Loucy (cell line): ENCODE measurements around the gene C6orf118.

ENCODE experiments used
- H2AFZ ChIP-seq: fragments of 200-600 bp; sonication (generic); 2 replicates; pipeline ENCODE4 v1.6.0; 2016; ENCODE audit warnings: antibody characterized with exemption, mild to moderate bottlenecking, low read length, moderate library complexity
- H3F3A ChIP-seq: fragments of 200-600 bp; 2 replicates; pipeline ENCODE4 v1.6.0; 2016; ENCODE audit warnings: antibody characterized with exemption, low read depth, mild to moderate bottlenecking
- H3K27me3 ChIP-seq: fragments of 200-600 bp; sonication (generic); 2 replicates; pipeline ENCODE4 v1.6.1; 2014; ENCODE audit warnings: low read length, mild to moderate bottlenecking; ENCODE audit not compliant: insufficient read depth, poor library complexity, severe bottlenecking
- H3K36me3 ChIP-seq: fragments of 200-600 bp; sonication (generic); 2 replicates; pipeline ENCODE4 v1.6.1; 2016; ENCODE audit warnings: low read length; ENCODE audit not compliant: insufficient read depth
- H3K4me1 ChIP-seq: fragments of 200-600 bp; sonication (generic); 2 replicates; pipeline ENCODE4 v1.5.1; 2014; ENCODE audit warnings: low read length, mild to moderate bottlenecking; ENCODE audit not compliant: insufficient read depth, poor library complexity, severe bottlenecking
- H3K4me2 ChIP-seq: fragments of 200-600 bp; sonication (generic); 2 replicates; pipeline ENCODE4 v1.6.0; 2014; ENCODE audit warnings: antibody characterized with exemption, low read length, low read depth, mild to moderate bottlenecking; ENCODE audit not compliant: poor library complexity, severe bottlenecking
- H3K4me3 ChIP-seq: fragments of 200-600 bp; sonication (generic); 2 replicates; pipeline ENCODE4 v1.5.1; 2014; ENCODE audit warnings: low read length, mild to moderate bottlenecking, mixed read lengths; ENCODE audit not compliant: poor library complexity, severe bottlenecking
- H3K79me2 ChIP-seq: fragments of 200-600 bp; sonication (generic); 2 replicates; pipeline ENCODE4 v1.6.1; 2014; ENCODE audit warnings: low read length; ENCODE audit not compliant: insufficient read depth
- H3K9ac ChIP-seq: fragments of 200-600 bp; sonication (generic); 2 replicates; pipeline ENCODE4 v1.6.0; 2014; ENCODE audit warnings: mild to moderate bottlenecking, low read depth, low read length, moderate library complexity; ENCODE audit not compliant: poor library complexity, severe bottlenecking
- H3K9me2 ChIP-seq: fragments of 200-600 bp; sonication (generic); replicated peaks from 2 replicates; pipeline ENCODE4 v1.6.1; 2016; ENCODE audit warnings: low read depth, low read length, mixed read lengths
- H3K9me3 ChIP-seq: fragments of 200-600 bp; sonication (generic); 2 replicates; pipeline ENCODE4 v1.6.1; 2014; ENCODE audit warnings: mild to moderate bottlenecking, antibody characterized with exemption, low read length, low read depth; ENCODE audit not compliant: insufficient read depth
- H4K20me1 ChIP-seq: fragments of 200-600 bp; sonication (generic); 2 replicates; pipeline ENCODE4 v1.6.0; 2014; ENCODE audit warnings: antibody characterized with exemption, low read length, mild to moderate bottlenecking; ENCODE audit not compliant: insufficient read depth, poor library complexity, severe bottlenecking
- CTCF ChIP-seq: fragments of 200-600 bp; sonication (generic); conservative IDR thresholded peaks from 2 replicates; pipeline ENCODE4 v1.5.1; 2014; ENCODE audit warnings: mild to moderate bottlenecking, antibody characterized with exemption, low read length
- EZH2phosphoT487 ChIP-seq: fragments of 200-600 bp; IDR thresholded peaks from 2 replicates; pipeline ENCODE4 v1.6.1; 2018; ENCODE audit warnings: antibody characterized with exemption, mild to moderate bottlenecking, moderate library complexity, borderline replicate concordance

Gene C6orf118

GRCh38 chr6:165325609-165326008, 16.2 kb upstream of the C6orf118 start:
- H3K4me2 ChIP-seq, result no peak overlapping the region
- no peaks in the 10 kb centered on the region for H3K4me1 ChIP-seq
- no peaks in the 10 kb centered on the region for H3K9me2 ChIP-seq
- H2AFZ ChIP-seq, result no peak overlapping the region
- H3K9ac ChIP-seq, result no peak overlapping the region
- no peak for TF ChIP-seq CTCF
- no peak for TF ChIP-seq EZH2phosphoT487
- no peaks in the 10 kb centered on the region for H3K27me3 ChIP-seq
- no peaks in the 10 kb centered on the region for H4K20me1 ChIP-seq
- H3K79me2 ChIP-seq, result no peaks in the 10 kb centered on the region
- no peaks in the 10 kb centered on the region for H3F3A ChIP-seq
- no peaks in the 10 kb centered on the region for H3K36me3 ChIP-seq
- no peak overlapping the region for H3K4me3 ChIP-seq
- H3K9me3 ChIP-seq, result peaks cover 2% of the 10 kb centered on the region; the same call in 1 of the 2 replicates

GRCh38 chr6:165321555-165322145, 12.2 kb upstream of the C6orf118 start:
- Histone ChIP-seq H3K4me2 (no peak overlapping the region), H2AFZ (no peak overlapping the region), H3K36me3 (no peaks in the 10 kb centered on the region), H3K9ac (no peak overlapping the region), H3K79me2 (no peaks in the 10 kb centered on the region), H3K4me3 (no peak overlapping the region), H3K4me1 (no peaks in the 10 kb centered on the region), H3F3A (no peaks in the 10 kb centered on the region), H3K9me3 (peaks cover 4% of the 10 kb centered on the region; the same call in 1 of the 2 replicates), H4K20me1 (no peaks in the 10 kb centered on the region), H3K9me2 (no peaks in the 10 kb centered on the region), H3K27me3 (no peaks in the 10 kb centered on the region)
- no peak for TF ChIP-seq EZH2phosphoT487
- TF ChIP-seq CTCF, result no peak

- Histone ChIP-seq H3K4me1 (no peaks in the 10 kb centered on the region), H3K27me3 (no peaks in the 10 kb centered on the region), H3K9ac (no peak overlapping the region), H3K4me2 (no peak overlapping the region), H3K9me2 (no peaks in the 10 kb centered on the region), H2AFZ (no peak overlapping the region), H3K9me3 (peaks cover 4% of the 10 kb centered on the region; the same call in 1 of the 2 replicates), H3F3A (no peaks in the 10 kb centered on the region), H3K79me2 (no peaks in the 10 kb centered on the region), H4K20me1 (no peaks in the 10 kb centered on the region), H3K36me3 (no peaks in the 10 kb centered on the region), H3K4me3 (no peak overlapping the region)
- no peak for TF ChIP-seq EZH2phosphoT487
- TF ChIP-seq CTCF, result no peak
Observed at GRCh38 chr6:165321150-165321549, 11.7 kb upstream of the C6orf118 start.
